MM.1S (cell line): ENCODE results near the gene HS6ST1.

Experiments
- EZH2 ChIP-seq: fragments of 300-600 bp; sonication (generic); optimal IDR thresholded peaks from 2 replicates; pipeline ENCODE3; 2017; ENCODE audit warnings: low read depth, mild to moderate bottlenecking, antibody characterized with exemption, low read length, mixed read lengths
- EZH2phosphoT487 ChIP-seq: fragments of 300-600 bp; sonication (generic); IDR thresholded peaks from 2 replicates; pipeline ENCODE4 v1.6.1; 2018; ENCODE audit warnings: antibody characterized with exemption, low read length
- TF ChIP-seq, protein P1 (sequence below): fragments of 300-600 bp; sonication (generic); IDR thresholded peaks from 2 replicates; pipeline ENCODE4 v1.5.1; 2016; ENCODE audit warnings: antibody characterized with exemption, low read length, mixed read lengths

- TF ChIP-seq, protein P1, sequence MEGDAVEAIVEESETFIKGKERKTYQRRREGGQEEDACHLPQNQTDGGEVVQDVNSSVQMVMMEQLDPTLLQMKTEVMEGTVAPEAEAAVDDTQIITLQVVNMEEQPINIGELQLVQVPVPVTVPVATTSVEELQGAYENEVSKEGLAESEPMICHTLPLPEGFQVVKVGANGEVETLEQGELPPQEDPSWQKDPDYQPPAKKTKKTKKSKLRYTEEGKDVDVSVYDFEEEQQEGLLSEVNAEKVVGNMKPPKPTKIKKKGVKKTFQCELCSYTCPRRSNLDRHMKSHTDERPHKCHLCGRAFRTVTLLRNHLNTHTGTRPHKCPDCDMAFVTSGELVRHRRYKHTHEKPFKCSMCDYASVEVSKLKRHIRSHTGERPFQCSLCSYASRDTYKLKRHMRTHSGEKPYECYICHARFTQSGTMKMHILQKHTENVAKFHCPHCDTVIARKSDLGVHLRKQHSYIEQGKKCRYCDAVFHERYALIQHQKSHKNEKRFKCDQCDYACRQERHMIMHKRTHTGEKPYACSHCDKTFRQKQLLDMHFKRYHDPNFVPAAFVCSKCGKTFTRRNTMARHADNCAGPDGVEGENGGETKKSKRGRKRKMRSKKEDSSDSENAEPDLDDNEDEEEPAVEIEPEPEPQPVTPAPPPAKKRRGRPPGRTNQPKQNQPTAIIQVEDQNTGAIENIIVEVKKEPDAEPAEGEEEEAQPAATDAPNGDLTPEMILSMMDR, result no peak
- TF ChIP-seq EZH2 (no peak), EZH2phosphoT487 (no peak)
These were observed 29.2 kb downstream of the HS6ST1 start for GRCh38 chr2:128289439-128289838.
